ENCODE measurements around the gene ANKRD35.
"Not testable (repeated sequence)": the region's sequence is repeated elsewhere in the genome, so short reads cannot be mapped to it uniquely, and the experiment has no call there.

ANKRD35 gene

GRCh38 chr1:145826030-145826429, 59.6 kb downstream of the ANKRD35 start:
- TF ChIP-seq CTCF (conservative IDR thresholded peaks at IDR 0.05), result 0 out of 2 replicates have a peak, but pooled peaks have one; percentile 19
- no peak overlapping the region for H3K27ac ChIP-seq

GRCh38 chr1:145824499-145824842, 61.2 kb downstream of the ANKRD35 start:
- TF ChIP-seq CTCF (conservative IDR thresholded peaks at IDR 0.05), result no peak
- H3K27ac ChIP-seq, result peak overlapping the region; percentile 94

- no peak for TF ChIP-seq CTCF (conservative IDR thresholded peaks at IDR 0.05)
- H3K27ac ChIP-seq, result peak within 1 kb of the TSS; percentile 94
Measured at GRCh38 chr1:145823565-145824498, 61.8 kb downstream of the ANKRD35 start, which contains the start of the genes POLR3C and RNF115. POLR3C (plus strand) TSS chr1:145824200; CDS start chr1:145825777, 1,577 bp downstream. RNF115 (minus strand) TSS chr1:145824095; CDS start chr1:145823873, 222 bp downstream.

- not testable (repeated sequence) for H3K27ac ChIP-seq
Measured at GRCh38 chr1:145822779-145823331, 62.8 kb downstream of the ANKRD35 start.

GRCh38 chr1:145818095-145818494, 67.6 kb downstream of the ANKRD35 start:
- not testable (repeated sequence) for H3K27ac ChIP-seq
